Measurements from ENCODE around the gene AFF2. TPM values are rescaled to one million over a fixed set of nuclear protein-coding genes. Genes with fewer than 3 reads are reported as not detected.

AFF2 gene
- total and polyA plus RNA-seq, 4 donors: 1.2 to 13.0 (median 3.9) TPM

DNA sequence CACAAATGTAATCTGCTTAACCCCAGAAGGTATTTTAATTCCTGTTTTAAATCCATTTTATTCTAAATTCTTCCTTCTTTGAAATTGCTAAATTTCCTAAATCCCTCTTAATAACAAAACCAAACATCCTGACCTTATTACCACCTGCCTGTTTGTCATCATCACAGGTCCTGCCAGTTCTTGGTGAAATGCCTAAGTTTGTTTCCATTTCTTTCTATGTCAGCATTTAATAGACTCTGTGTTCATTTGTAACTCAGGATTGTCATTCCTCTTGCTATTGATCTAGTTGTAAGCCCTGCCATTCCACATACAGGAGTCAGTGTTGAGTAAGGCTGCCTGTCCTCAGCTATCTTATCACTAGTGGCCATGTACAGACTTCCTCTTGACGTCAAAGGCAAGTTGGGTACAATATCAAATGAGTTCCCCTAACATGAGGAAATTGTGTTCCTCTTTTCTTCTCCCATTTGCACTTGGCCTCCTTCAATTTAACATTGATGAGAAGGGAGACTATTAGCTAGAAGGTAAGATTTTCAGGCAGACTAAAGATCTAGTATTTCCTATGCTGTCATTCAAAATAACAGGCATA, 440.1 kb downstream of the AFF2 start:
- Histone ChIP-seq H3K27ac (ENCODE audit: low read depth in 1 of 2, low read length in 1 of 2) (no peak overlapping the region), H3K9ac (ENCODE audit: insufficient read depth in 1 of 2, low read length in 2 of 2) (no peak overlapping the region), H3K36me3 (ENCODE audit: control insufficient read depth in 4 of 4, insufficient read depth in 4 of 4, low read length in 4 of 4) (no peaks in the 10 kb centered on the region), H3K4me3 (no peak overlapping the region), H3K27me3 (ENCODE audit: control insufficient read depth in 3 of 3, insufficient read depth in 3 of 3, low read length in 2 of 3) (peaks cover 0 to 4% (median 3%) of the 10 kb centered on the region in 3 donors), H3K4me1 (ENCODE audit: control insufficient read depth in 5 of 5, insufficient read depth in 5 of 5, low read length in 5 of 5) (peaks cover 0 to 4% (median 0%) of the 10 kb centered on the region in 5 donors), H3K9me3 (ENCODE audit: control insufficient read depth in 4 of 4, insufficient read depth in 3 of 4, low read length in 3 of 4) (no peaks in the 10 kb centered on the region)
- WGBS, 2 donors: 7 to 26% methylated on average over 1 of the region's 1 CpG
- DNase-seq (no peak), ATAC-seq (ENCODE audit: insufficient read depth, low FRiP score) (no peak)
- TF ChIP-seq, protein P1, sequence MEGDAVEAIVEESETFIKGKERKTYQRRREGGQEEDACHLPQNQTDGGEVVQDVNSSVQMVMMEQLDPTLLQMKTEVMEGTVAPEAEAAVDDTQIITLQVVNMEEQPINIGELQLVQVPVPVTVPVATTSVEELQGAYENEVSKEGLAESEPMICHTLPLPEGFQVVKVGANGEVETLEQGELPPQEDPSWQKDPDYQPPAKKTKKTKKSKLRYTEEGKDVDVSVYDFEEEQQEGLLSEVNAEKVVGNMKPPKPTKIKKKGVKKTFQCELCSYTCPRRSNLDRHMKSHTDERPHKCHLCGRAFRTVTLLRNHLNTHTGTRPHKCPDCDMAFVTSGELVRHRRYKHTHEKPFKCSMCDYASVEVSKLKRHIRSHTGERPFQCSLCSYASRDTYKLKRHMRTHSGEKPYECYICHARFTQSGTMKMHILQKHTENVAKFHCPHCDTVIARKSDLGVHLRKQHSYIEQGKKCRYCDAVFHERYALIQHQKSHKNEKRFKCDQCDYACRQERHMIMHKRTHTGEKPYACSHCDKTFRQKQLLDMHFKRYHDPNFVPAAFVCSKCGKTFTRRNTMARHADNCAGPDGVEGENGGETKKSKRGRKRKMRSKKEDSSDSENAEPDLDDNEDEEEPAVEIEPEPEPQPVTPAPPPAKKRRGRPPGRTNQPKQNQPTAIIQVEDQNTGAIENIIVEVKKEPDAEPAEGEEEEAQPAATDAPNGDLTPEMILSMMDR (IDR thresholded peaks at IDR 0.05; ENCODE audit: control extremely low read depth, extremely low read depth): no peak

DNA sequence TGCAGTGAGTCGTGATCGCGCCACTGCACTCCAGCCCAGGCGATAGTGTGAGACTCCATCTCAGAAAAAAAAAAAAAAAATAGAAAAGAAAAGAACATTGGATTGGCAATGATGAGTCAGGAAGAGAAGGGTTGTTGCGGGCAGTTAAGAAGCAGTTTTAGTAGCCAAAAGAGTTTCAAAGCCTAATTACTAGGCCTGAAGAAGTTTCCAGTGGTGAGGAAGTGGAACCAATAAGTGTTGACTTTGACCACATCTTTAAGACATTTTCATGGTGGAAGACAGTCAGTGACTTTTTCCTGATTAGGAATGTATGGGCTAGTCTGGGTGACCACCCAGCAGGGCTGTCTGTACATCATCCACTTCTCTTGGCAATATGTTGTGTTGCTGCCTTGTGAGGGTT, 442.3 kb downstream of the AFF2 start:
- no peak overlapping the region for H3K9ac ChIP-seq (ENCODE audit: insufficient read depth in 1 of 2, low read length in 2 of 2)
- WGBS, 2 donors: 76 to 80% methylated on average over 5 of the region's 5 CpGs
- H3K27ac ChIP-seq (ENCODE audit: low read depth in 1 of 2, low read length in 1 of 2): no peak overlapping the region
- DNase-seq (no peak), ATAC-seq (ENCODE audit: insufficient read depth, low FRiP score) (no peak)
- H3K36me3 ChIP-seq (ENCODE audit: control insufficient read depth in 4 of 4, insufficient read depth in 4 of 4, low read length in 4 of 4): no peaks in the 10 kb centered on the region
- no peaks in the 10 kb centered on the region for H3K9me3 ChIP-seq (ENCODE audit: control insufficient read depth in 4 of 4, insufficient read depth in 3 of 4, low read length in 3 of 4)
- TF ChIP-seq, protein P1 (IDR thresholded peaks at IDR 0.05; ENCODE audit: control extremely low read depth, extremely low read depth): no peak
- no peaks in the 10 kb centered on the region for H3K4me1 ChIP-seq (ENCODE audit: control insufficient read depth in 5 of 5, insufficient read depth in 5 of 5, low read length in 5 of 5)
- no peak overlapping the region for H3K4me3 ChIP-seq
- peaks cover 0 to 4% (median 3%) of the 10 kb centered on the region in 3 donors for H3K27me3 ChIP-seq (ENCODE audit: control insufficient read depth in 3 of 3, insufficient read depth in 3 of 3, low read length in 2 of 3)

DNA sequence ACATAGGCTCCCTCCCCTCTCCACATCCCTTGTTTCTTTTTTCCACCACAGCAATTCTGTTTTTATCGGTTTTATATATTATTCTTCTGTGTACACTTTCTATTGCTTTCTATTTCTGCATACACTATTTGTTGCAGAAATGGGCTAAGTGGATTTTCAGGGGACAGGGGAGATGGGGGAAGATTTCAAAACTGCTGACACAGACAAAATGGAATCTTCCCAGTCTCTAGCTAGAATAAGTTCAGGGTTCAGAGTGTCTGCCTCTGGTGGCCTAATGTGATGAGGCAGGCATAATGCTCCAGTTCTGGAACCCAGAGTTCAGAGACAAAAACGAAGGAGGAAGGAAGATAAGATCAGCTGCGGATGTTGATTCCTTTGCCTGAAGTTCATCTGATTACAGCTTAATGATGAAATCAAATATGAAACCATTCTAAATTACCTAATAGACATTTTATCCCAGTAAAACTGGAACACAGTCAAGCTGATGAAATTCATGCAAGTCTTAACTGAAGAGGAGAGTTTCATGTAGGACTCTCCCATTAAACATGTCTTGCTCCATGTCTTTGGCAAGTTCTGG, 447.1 kb downstream of the AFF2 start:
- Histone ChIP-seq H3K9ac (ENCODE audit: insufficient read depth in 1 of 2, low read length in 2 of 2) (no peak overlapping the region), H3K9me3 (ENCODE audit: control insufficient read depth in 4 of 4, insufficient read depth in 3 of 4, low read length in 3 of 4) (peaks cover 0 to 2% (median 0%) of the 10 kb centered on the region in 4 donors), H3K36me3 (ENCODE audit: control insufficient read depth in 4 of 4, insufficient read depth in 4 of 4, low read length in 4 of 4) (no peaks in the 10 kb centered on the region), H3K27ac (ENCODE audit: low read depth in 1 of 2, low read length in 1 of 2) (no peak overlapping the region), H3K4me1 (ENCODE audit: control insufficient read depth in 5 of 5, insufficient read depth in 5 of 5, low read length in 5 of 5) (no peaks in the 10 kb centered on the region), H3K27me3 (ENCODE audit: control insufficient read depth in 3 of 3, insufficient read depth in 3 of 3, low read length in 2 of 3) (no peaks in the 10 kb centered on the region), H3K4me3 (no peak overlapping the region)
- 40 to 56% methylated on average over 3 of the region's 3 CpGs for WGBS, 2 donors
- ATAC-seq (ENCODE audit: insufficient read depth, low FRiP score) (no peak), DNase-seq (peak in 1 of 3 donors; percentile 26)
- TF ChIP-seq, protein P1 (IDR thresholded peaks at IDR 0.05; ENCODE audit: control extremely low read depth, extremely low read depth): no peak
